Heart left ventricle (tissue), 16 donors: ENCODE measurements around the gene MRGPRX4. TPM values are rescaled to one million over a fixed set of nuclear protein-coding genes. Genes with fewer than 3 reads are reported as not detected.

Experiments
- ATAC-seq, 4 donors: fragments of 200-7000 bp; cut with Tn5 transposase; one replicate each; pipeline ENCODE4 v1.9.1; 2020 to 2022; ENCODE audit warnings: moderate library complexity in 4 of 4, mild to moderate bottlenecking in 3 of 4, moderate number of reproducible peaks in 1 of 4
- DNase-seq, 5 donors: peaks; one replicate each; pipeline ENCODE4 v3.0.0-alpha.2; 2020
- H3K27ac ChIP-seq, 12 donors: fragments of 200-600 bp; sonication (generic) in 4 of 12; one replicate each; pipeline versions ENCODE4 v1.5.0 to v1.8.0; 2016 to 2022; ENCODE audit warnings: mild to moderate bottlenecking in 2 of 12
- H3K27me3 ChIP-seq, 9 donors: fragments of 200-600 bp; sonication (generic) in 2 of 9; one replicate each; pipeline versions ENCODE4 v1.5.1 to v1.8.0; 2016 to 2022; ENCODE audit warnings: mild to moderate bottlenecking in 3 of 9
- H3K36me3 ChIP-seq, 9 donors: fragments of 200-600 bp; sonication (generic) in 2 of 9; one replicate each; pipeline versions ENCODE4 v1.5.0 to v1.8.0; 2018 to 2022; ENCODE audit warnings: mild to moderate bottlenecking in 2 of 9
- H3K4me1 ChIP-seq, 12 donors: fragments of 200-600 bp; sonication (generic) in 4 of 12; one replicate each; pipeline versions ENCODE4 v1.5.0 to v1.8.0; 2016 to 2022; ENCODE audit warnings: mild to moderate bottlenecking in 3 of 12
- H3K4me3 ChIP-seq, 12 donors: fragments of 200-600 bp; sonication (generic) in 4 of 12; one replicate each; pipeline versions ENCODE4 v1.5.0 to v1.8.0; 2017 to 2022; ENCODE audit warnings: mild to moderate bottlenecking in 9 of 12, moderate library complexity in 4 of 12
- H3K9me3 ChIP-seq, 12 donors: fragments of 200-600 bp; sonication (generic) in 4 of 12; one replicate each; pipeline versions ENCODE4 v1.5.0 to v1.8.0; 2016 to 2022; ENCODE audit warnings: mild to moderate bottlenecking in 1 of 12
- POLR2A ChIP-seq, 2 donors: fragments of 450-650 bp; IDR thresholded peaks; one replicate each; pipeline ENCODE4 v1.6.1; 2017; ENCODE audit warnings: antibody characterized with exemption in 2 of 2, mild to moderate bottlenecking in 2 of 2, moderate library complexity in 2 of 2
- WGBS, 4 donors: extraction: QIAGEN DNeasy Blood & Tissue Kit in 2 of 4; methylation state at CpG; one replicate each; pipeline versions ENCODE4 v1.1.5 to v1.1.7; 2013 to 2018; 5-methylcytosine and 5-hydroxymethylcytosine counted together
- intact Hi-C, 10 donors: fragments of 100-400 bp; cut with DNase I; formaldehyde crosslinking; loops; one replicate each; pipeline versions ENCODE4 v1.11.1 to v1.14.2; 2022
- polyA plus RNA-seq, 2 donors: library from polyadenylated mRNA; stranded (reverse); fragments of 200-250 nt; gene quantifications; one replicate each; pipeline ENCODE4 v1.2.3, GENCODE V29; 2013
- total RNA-seq, 9 donors: library from RNA; depleted of rRNA in 2 of 9; stranded (reverse); fragments of >200 nt in 2 of 9; fragmentation: NEBNext Ultra II Directional in 3 of 9; extraction: Animal tissue kit (Norgen Biotek cat#: 25700) in 3 of 9; gene quantifications; one replicate each; pipeline versions ENCODE4 v1.1.0 to v1.2.4, GENCODE V29; 2016 to 2023
- TF ChIP-seq, protein P1 (sequence below), 12 donors: fragments of 200-600 bp; sonication (generic) in 4 of 12; IDR thresholded peaks; one replicate each; pipeline versions ENCODE4 v1.5.0 to v1.8.0; 2018 to 2022; ENCODE audit warnings: antibody characterized with exemption in 12 of 12, mild to moderate bottlenecking in 5 of 12
- donor health status: ischemic (EF 13 %, LVEDD 7.1; RV severe dilation, severe dysfunction).
- donor health status: healthy with polysubstance abuse.
- donor health status: DM: no; HTN: yes; CAD: no.
- donor health status: DM: no; HTN: no; CAD: no.
- donor health status: ischemic (EF 25% LVEDD 6.9; RV normal size, moderate dysfunction).
- donor health status: ischemic (EF 25% LVEDD 5.7; RV mildly dilated, moderate dysfunction).
- donor health status: healthy.
- donor health status: DM: yes; HTN: yes; CAD: no.
- donor health status: ischemic (EF 35%, LVEDD 5.7; RV mildly dilated, moderate dysfunction).
- donor health status: nonischemic (EF 11% LVEDD 7.7; RV severe dilation, severe dysfunction).
- donor health status: DM: yes; HTN: yes; CAD: no.
- donor health status: PGD.
- donor health status: ischemic (EF 29% LVEDD 5.4; RV normal size, mild dysfunction).
- donor health status: nonischemic (EF 23%, LVEDD 6.1; RV moderate dilation, normal function).

MRGPRX4 gene
- total and polyA plus RNA-seq, 11 donors, result not detected

DNA sequence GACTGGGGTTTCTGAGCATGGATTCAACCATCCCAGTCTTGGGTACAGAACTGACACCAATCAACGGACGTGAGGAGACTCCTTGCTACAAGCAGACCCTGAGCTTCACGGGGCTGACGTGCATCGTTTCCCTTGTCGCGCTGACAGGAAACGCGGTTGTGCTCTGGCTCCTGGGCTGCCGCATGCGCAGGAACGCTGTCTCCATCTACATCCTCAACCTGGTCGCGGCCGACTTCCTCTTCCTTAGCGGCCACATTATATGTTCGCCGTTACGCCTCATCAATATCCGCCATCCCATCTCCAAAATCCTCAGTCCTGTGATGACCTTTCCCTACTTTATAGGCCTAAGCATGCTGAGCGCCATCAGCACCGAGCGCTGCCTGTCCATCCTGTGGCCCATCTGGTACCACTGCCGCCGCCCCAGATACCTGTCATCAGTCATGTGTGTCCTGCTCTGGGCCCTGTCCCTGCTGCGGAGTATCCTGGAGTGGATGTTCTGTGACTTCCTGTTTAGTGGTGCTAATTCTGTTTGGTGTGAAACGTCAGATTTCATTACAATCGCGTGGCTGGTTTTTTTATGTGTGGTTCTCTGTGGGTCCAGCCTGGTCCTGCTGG lies 35.3 kb upstream of the MRGPRX4 start:
- WGBS, 4 donors, result 93 to 94% (median 93%) methylated on average over 29 of the region's 29 CpGs
- H3K4me3 ChIP-seq, result no peak overlapping the region
- H3K27ac ChIP-seq, result no peak overlapping the region
- ATAC-seq (no peak), DNase-seq (no peak)
- H3K27me3 ChIP-seq, result peaks cover 0 to 9% (median 0%) of the 10 kb centered on the region in 9 donors
- H3K36me3 ChIP-seq, result no peaks in the 10 kb centered on the region
- H3K9me3 ChIP-seq, result no peaks in the 10 kb centered on the region
- no peaks in the 10 kb centered on the region for H3K4me1 ChIP-seq
- TF ChIP-seq, protein P1, sequence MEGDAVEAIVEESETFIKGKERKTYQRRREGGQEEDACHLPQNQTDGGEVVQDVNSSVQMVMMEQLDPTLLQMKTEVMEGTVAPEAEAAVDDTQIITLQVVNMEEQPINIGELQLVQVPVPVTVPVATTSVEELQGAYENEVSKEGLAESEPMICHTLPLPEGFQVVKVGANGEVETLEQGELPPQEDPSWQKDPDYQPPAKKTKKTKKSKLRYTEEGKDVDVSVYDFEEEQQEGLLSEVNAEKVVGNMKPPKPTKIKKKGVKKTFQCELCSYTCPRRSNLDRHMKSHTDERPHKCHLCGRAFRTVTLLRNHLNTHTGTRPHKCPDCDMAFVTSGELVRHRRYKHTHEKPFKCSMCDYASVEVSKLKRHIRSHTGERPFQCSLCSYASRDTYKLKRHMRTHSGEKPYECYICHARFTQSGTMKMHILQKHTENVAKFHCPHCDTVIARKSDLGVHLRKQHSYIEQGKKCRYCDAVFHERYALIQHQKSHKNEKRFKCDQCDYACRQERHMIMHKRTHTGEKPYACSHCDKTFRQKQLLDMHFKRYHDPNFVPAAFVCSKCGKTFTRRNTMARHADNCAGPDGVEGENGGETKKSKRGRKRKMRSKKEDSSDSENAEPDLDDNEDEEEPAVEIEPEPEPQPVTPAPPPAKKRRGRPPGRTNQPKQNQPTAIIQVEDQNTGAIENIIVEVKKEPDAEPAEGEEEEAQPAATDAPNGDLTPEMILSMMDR (IDR thresholded peaks at IDR 0.05), result no peak
- TF ChIP-seq POLR2A (IDR thresholded peaks at IDR 0.05), result no peak
- intact Hi-C loops, result no loop called here

DNA sequence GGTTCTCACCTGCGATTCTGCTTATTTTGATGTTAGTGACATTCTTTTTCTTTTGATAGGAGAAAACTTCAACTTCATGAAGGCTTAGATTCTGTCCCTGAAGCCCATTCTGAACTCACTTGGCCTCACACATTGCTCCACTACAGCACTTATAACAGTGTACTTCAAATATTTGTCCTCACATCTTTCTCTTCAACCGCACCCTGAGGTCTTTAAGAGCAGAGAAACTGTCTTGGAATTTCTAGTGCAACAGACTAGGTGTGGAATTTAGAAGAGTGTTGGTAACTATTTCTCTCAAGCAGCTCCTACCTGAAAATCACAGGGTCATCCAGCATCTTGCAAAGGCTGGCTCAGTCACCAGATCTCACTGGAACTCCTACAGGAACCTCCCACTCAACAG lies 32.5 kb upstream of the MRGPRX4 start:
- 89 to 98% (median 95%) methylated on average over 2 of the region's 2 CpGs for WGBS, 4 donors
- ATAC-seq, result no peak
- H3K36me3 ChIP-seq, result no peaks in the 10 kb centered on the region

DNA sequence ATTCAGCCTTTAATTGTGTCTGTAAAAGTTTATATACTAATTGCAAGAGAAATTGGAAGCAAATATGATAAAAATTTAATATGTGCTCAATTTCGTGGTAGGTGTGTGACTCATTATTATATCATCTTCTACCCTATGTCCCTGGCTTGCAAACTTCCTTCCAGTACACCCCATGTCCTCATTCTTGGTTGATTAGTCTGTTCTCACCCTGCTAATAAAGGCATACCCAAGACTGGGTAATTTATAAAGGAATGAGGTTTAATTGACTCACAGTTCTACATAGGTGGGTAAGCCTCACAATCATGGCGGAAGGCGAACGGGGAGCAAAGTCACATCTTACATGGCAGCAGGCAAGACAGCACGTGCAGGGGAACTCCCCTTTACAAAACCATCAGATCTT lies 28.4 kb upstream of the MRGPRX4 start:
- TF ChIP-seq POLR2A (IDR thresholded peaks at IDR 0.05), result no peak
- TF ChIP-seq, protein P1 (IDR thresholded peaks at IDR 0.05), result no peak
- WGBS, 4 donors, result 65 to 68% (median 67%) methylated on average over 5 of the region's 5 CpGs
- Histone ChIP-seq H3K4me1 (no peaks in the 10 kb centered on the region), H3K9me3 (no peaks in the 10 kb centered on the region), H3K36me3 (no peaks in the 10 kb centered on the region), H3K4me3 (no peak overlapping the region), H3K27ac (no peak overlapping the region), H3K27me3 (peaks cover 0 to 19% (median 0%) of the 10 kb centered on the region in 9 donors)
- ATAC-seq (no peak), DNase-seq (no peak)
- intact Hi-C loops, result no loop called here

More for the DNA sequence above, 32.5 kb upstream of the MRGPRX4 start:
- intact Hi-C loops, result no loop called here
- Histone ChIP-seq H3K27me3 (peaks cover 0 to 8% (median 0%) of the 10 kb centered on the region in 9 donors), H3K9me3 (no peaks in the 10 kb centered on the region), H3K4me3 (no peak overlapping the region), H3K4me1 (no peaks in the 10 kb centered on the region), H3K27ac (no peak overlapping the region)
- TF ChIP-seq, protein P1 (IDR thresholded peaks at IDR 0.05), result no peak
- no peak for TF ChIP-seq POLR2A (IDR thresholded peaks at IDR 0.05)
- no peak for DNase-seq

DNA sequence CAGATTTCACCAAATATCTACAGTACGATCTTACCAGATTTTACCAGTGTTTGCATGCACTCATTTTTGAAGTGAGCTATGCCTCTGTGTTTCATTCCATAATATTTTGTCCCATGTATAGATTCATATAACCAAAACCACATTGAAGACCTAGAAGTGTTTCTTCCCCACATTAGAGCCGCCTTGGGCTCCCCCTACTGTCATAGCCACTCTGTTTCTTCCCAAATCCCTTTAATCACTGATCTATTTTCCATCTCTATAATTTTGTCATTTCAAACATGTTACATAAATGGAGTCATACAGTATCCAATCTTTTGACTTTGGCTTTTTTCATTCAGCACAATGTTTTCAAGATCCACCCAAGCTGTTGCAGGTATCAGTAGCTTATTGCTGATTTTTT lies 27.6 kb upstream of the MRGPRX4 start:
- TF ChIP-seq, protein P1 (IDR thresholded peaks at IDR 0.05), result peak in 2 of 12 donors; percentile 14 to 17
- TF ChIP-seq POLR2A (IDR thresholded peaks at IDR 0.05), result no peak
- Histone ChIP-seq H3K36me3 (no peaks in the 10 kb centered on the region), H3K4me1 (no peaks in the 10 kb centered on the region), H3K27ac (no peak overlapping the region), H3K9me3 (no peaks in the 10 kb centered on the region), H3K27me3 (peaks cover 0 to 19% (median 0%) of the 10 kb centered on the region in 9 donors), H3K4me3 (no peak overlapping the region)
- WGBS, 4 donors, result 56 to 71% (median 63%) methylated on average over 2 of the region's 2 CpGs
- ATAC-seq, result no peak
- DNase-seq, result no peak
- intact Hi-C loops, result no loop called here
